Thoracic aorta (tissue), 2 donors: ENCODE data around the gene CDKAL1. TPM values are rescaled to one million over a fixed set of nuclear protein-coding genes. Genes with fewer than 3 reads are reported as not detected.

Experiments used
- ATAC-seq: fragments of 150-250 bp; one replicate; pipeline ENCODE4 v1.8.0; 2017; ENCODE audit warnings: low read depth; ENCODE audit not compliant: insufficient number of reproducible peaks, low FRiP score
- DNase-seq: peaks from one replicate; pipeline ENCODE4 v3.0.0-alpha.2; 2020; ENCODE audit warnings: low spot score
- H3K27ac ChIP-seq, 2 donors: fragments of 200-600 bp; sonication (generic); 1 replicate in 1 of 2; 2 replicates in 1 of 2; pipeline ENCODE4 v1.5.1; 2016; ENCODE audit warnings: mild to moderate bottlenecking in 2 of 2, moderate library complexity in 2 of 2
- H3K27me3 ChIP-seq: fragments of 200-600 bp; sonication (generic); replicated peaks from 2 replicates; pipeline ENCODE4 v1.6.0; 2016; ENCODE audit warnings: mild to moderate bottlenecking; ENCODE audit not compliant: insufficient read depth
- H3K36me3 ChIP-seq: fragments of 200-600 bp; sonication (generic); one replicate; pipeline ENCODE4 v1.5.1; 2016
- H3K4me1 ChIP-seq, 2 donors: fragments of 200-600 bp; sonication (generic); 1 replicate in 1 of 2; 2 replicates in 1 of 2; pipeline versions ENCODE4 v1.5.1 to v1.6.0; 2016; ENCODE audit warnings: low read depth in 2 of 2, mild to moderate bottlenecking in 1 of 2; ENCODE audit not compliant: control insufficient read depth in 1 of 2
- H3K4me3 ChIP-seq: fragments of 200-600 bp; sonication (generic); 2 replicates; pipeline ENCODE4 v1.5.1; 2016; ENCODE audit warnings: mild to moderate bottlenecking
- H3K9me3 ChIP-seq: fragments of 200-600 bp; sonication (generic); 2 replicates; pipeline ENCODE4 v1.5.1; 2016
- total RNA-seq, 2 donors: library from RNA; depleted of rRNA; stranded (reverse); fragments of >200 nt; gene quantifications; one replicate each; pipeline versions ENCODE4 v1.1.0 to v1.2.3, GENCODE V29; 2016
- TF ChIP-seq, protein P1 (sequence below): fragments of 200-600 bp; sonication (generic); IDR thresholded peaks from one replicate; pipeline ENCODE4 v1.5.1; 2019; ENCODE audit warnings: antibody characterized with exemption

Gene CDKAL1
- total RNA-seq, 2 donors from 2014 or later = 8.5 to 14.6 TPM

DNA sequence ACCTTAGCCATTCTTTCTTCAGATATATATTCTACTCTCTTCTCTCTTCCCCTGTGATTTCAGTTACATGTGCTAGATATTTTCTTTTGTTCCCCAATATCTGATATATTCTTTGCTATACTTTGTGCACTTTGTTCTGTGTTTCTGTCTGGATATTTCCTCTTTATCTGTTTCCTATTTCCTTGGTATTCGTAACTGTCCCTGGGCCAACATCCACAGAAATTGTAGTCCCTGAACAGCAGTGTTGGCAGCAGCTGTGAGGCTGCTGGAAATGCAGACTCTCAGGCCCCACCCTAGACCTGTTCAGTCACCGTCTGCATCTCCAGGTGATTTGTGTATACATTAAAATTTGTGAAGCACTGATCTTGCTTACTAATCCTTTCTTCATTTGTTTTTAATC is 536.4 kb downstream of the CDKAL1 start:
- Histone ChIP-seq H3K27ac (no peak overlapping the region), H3K27me3 (no peaks in the 10 kb centered on the region), H3K9me3 (peaks cover 6% of the 10 kb centered on the region), H3K4me3 (no peak overlapping the region), H3K36me3 (no peaks in the 10 kb centered on the region), H3K4me1 (no peaks in the 10 kb centered on the region)
- DNase-seq (no peak), ATAC-seq (no peak)
- TF ChIP-seq, protein P1, sequence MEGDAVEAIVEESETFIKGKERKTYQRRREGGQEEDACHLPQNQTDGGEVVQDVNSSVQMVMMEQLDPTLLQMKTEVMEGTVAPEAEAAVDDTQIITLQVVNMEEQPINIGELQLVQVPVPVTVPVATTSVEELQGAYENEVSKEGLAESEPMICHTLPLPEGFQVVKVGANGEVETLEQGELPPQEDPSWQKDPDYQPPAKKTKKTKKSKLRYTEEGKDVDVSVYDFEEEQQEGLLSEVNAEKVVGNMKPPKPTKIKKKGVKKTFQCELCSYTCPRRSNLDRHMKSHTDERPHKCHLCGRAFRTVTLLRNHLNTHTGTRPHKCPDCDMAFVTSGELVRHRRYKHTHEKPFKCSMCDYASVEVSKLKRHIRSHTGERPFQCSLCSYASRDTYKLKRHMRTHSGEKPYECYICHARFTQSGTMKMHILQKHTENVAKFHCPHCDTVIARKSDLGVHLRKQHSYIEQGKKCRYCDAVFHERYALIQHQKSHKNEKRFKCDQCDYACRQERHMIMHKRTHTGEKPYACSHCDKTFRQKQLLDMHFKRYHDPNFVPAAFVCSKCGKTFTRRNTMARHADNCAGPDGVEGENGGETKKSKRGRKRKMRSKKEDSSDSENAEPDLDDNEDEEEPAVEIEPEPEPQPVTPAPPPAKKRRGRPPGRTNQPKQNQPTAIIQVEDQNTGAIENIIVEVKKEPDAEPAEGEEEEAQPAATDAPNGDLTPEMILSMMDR = no peak

DNA sequence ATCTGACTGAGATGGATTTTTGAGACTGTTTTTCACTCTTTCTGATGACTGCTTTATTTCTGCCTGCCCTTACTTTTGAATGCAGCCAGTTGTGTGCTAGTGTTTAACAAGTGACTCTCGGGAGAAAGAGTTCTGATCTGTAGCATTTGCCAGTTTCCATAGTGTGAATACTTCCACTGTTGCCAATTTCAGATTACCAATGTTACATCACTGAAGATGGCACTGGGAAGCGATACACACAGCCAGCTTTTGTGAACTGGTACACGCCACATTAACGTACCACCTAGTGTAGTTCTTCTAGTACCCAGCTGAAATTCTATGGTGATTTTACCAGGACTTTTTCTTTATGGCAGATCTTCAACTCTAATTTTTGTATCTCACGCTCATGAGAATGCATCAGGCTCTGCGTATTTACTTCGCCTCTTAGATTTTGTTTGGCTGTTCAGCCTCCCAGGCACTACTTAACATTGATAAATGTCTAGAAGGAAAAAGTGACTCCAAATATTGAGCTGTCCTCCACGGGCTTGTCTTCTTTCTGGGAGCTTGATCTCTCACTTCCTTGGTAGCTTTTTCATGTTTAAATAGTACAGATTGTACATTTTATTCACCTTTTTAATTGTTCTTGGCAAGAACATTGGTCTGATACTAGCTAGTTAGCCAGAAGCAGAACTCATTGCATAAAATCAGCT is 537.7 kb downstream of the CDKAL1 start:
- no peaks in the 10 kb centered on the region for H3K4me1 ChIP-seq
- DNase-seq (no peak), ATAC-seq (no peak)
- H3K27me3 ChIP-seq = no peaks in the 10 kb centered on the region
- no peak overlapping the region for H3K27ac ChIP-seq
- no peaks in the 10 kb centered on the region for H3K36me3 ChIP-seq
- H3K4me3 ChIP-seq = no peak overlapping the region
- H3K9me3 ChIP-seq = peaks cover 6% of the 10 kb centered on the region
- TF ChIP-seq, protein P1 = no peak

DNA sequence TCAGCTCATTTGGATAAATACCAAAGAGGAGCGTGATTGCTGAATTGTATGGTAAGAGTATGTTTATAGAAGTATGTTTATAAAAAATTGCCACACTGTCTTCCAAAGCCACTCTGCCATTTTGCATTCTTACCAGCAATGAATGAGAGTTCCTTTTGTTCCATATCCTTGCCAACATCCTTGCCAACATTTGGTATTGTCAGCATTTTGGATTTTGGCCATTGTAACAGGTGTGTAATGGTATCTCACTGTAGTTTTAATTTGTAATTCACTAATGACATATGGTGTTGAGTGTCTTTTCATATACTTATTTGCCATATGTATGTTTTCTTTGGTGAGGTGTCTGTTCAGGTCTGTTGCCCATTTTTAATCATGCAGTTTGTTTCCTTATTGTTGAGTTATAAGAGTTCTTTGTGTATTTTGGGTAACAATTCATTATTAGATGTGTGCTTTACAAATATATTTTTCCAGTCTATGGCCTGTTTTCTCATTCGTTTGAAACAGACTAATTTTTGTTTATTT is 539.1 kb downstream of the CDKAL1 start:
- H3K27me3 ChIP-seq = no peaks in the 10 kb centered on the region
- no peaks in the 10 kb centered on the region for H3K36me3 ChIP-seq
- no peak overlapping the region for H3K27ac ChIP-seq
- H3K4me1 ChIP-seq = no peaks in the 10 kb centered on the region
- no peak overlapping the region for H3K4me3 ChIP-seq
- TF ChIP-seq, protein P1 = no peak
- H3K9me3 ChIP-seq = peaks cover 9% of the 10 kb centered on the region
- DNase-seq (no peak), ATAC-seq (no peak)

DNA sequence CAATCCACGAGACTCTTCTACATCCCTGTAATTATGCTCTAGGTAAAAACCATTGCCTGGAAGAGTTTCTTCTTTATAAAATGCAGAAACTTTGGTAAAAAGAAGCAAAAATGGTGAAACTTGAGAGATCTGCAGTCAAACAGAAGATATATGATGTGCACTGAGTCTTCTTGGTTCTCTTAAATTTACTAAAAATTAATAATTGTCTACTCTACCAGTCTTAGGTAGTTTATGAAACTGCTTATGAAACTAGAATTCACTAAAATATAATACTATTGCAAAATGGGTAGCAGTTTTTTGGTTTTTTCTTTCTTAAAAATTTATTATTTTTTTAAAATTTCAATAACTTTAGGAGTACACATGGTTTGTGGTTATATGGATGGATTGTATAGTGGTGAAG is 540.2 kb downstream of the CDKAL1 start:
- H3K4me1 ChIP-seq = no peaks in the 10 kb centered on the region
- no peak for DNase-seq
- H3K27ac ChIP-seq = no peak overlapping the region
- no peaks in the 10 kb centered on the region for H3K27me3 ChIP-seq
- H3K36me3 ChIP-seq = no peaks in the 10 kb centered on the region
- ATAC-seq = no peak
- peaks cover 9% of the 10 kb centered on the region for H3K9me3 ChIP-seq
- TF ChIP-seq, protein P1 = no peak
- H3K4me3 ChIP-seq = no peak overlapping the region

DNA sequence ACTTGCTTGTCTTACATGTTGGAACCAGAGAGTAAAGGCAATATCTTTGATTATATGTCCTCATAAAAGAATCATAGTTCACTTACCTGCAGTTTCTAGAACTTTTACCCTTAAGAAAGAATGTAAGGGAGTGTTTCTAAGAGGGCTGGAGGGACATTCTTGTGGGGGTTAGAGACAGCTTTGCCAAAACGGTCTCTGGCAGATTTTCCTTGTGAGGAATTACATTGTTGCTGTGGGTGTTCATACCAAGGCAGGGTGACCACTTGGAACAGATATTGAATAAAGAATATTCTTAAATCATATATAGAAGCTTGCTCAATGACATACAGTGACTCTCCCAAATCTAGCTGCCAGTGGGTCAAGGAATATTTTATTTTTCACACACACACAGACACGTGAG is 541.7 kb downstream of the CDKAL1 start:
- Histone ChIP-seq H3K4me3 (no peak overlapping the region), H3K27me3 (no peaks in the 10 kb centered on the region), H3K27ac (no peak overlapping the region), H3K9me3 (peaks cover 9% of the 10 kb centered on the region), H3K36me3 (no peaks in the 10 kb centered on the region), H3K4me1 (no peaks in the 10 kb centered on the region)
- DNase-seq = no peak
- TF ChIP-seq, protein P1 = no peak
- ATAC-seq = no peak
